Stimulated activated CD8-positive, alpha-beta memory T cell treated with anti-CD3 and anti-CD28 coated beads, Interleukin-2, amount 100 ng/mL, for 1 hour (primary cell): ENCODE data around the gene EML4.
"Not testable (repeated sequence)": the region's sequence is repeated elsewhere in the genome, so short reads cannot be mapped to it uniquely, and the experiment has no call there.

Source experiments
- DNase-seq, 2 donors: peaks; one replicate each; pipeline ENCODE4 v3.0.0-alpha.2; 2020; ENCODE audit warnings: low read depth in 2 of 2

The EML4 gene

GRCh38 chr2:42169100-42169873 lies at the start of gene EML4:
Gene EML4 (plus strand): TSS chr2:42169353. CDS start chr2:42169612, 259 bp downstream.
- DNase-seq, result peak; percentile 86 to 87

GRCh38 chr2:42123426-42123825 lies 45.7 kb upstream of the EML4 start:
- DNase-seq, result no peak

- DNase-seq, result no peak
Measured at GRCh38 chr2:42124011-42124785, 45.0 kb upstream of the EML4 start.

GRCh38 chr2:42125841-42126594 lies 43.1 kb upstream of the EML4 start:
- DNase-seq, result no peak

GRCh38 chr2:42126873-42127272 lies 42.3 kb upstream of the EML4 start:
- DNase-seq, result not testable (repeated sequence)

- DNase-seq, result no peak
Measured at GRCh38 chr2:42127425-42128424, 41.4 kb upstream of the EML4 start.

GRCh38 chr2:42128721-42129486 lies 40.2 kb upstream of the EML4 start:
- DNase-seq, result no peak

- DNase-seq, result no peak
Measured at GRCh38 chr2:42129487-42129852, 39.7 kb upstream of the EML4 start.

- DNase-seq, result no peak
Measured at GRCh38 chr2:42129947-42130346, 39.2 kb upstream of the EML4 start.

GRCh38 chr2:42130858-42131257 lies 38.3 kb upstream of the EML4 start:
- DNase-seq, result not testable (repeated sequence)

- DNase-seq, result no peak
Measured at GRCh38 chr2:42132191-42132965, 36.8 kb upstream of the EML4 start.

GRCh38 chr2:42132966-42133641 lies 36.0 kb upstream of the EML4 start:
- peak; percentile 72 to 78 for DNase-seq

- DNase-seq, result no peak
Measured at GRCh38 chr2:42133771-42134195, 35.4 kb upstream of the EML4 start.

GRCh38 chr2:42134401-42134932 lies 34.7 kb upstream of the EML4 start:
- DNase-seq, result not testable (repeated sequence)

- no peak for DNase-seq
Measured at GRCh38 chr2:42135381-42136312, 33.5 kb upstream of the EML4 start.

GRCh38 chr2:42136782-42137124 lies 32.4 kb upstream of the EML4 start:
- no peak for DNase-seq

- no peak for DNase-seq
Measured at GRCh38 chr2:42137125-42137841, 31.9 kb upstream of the EML4 start.
